HUES6 (cell line): ENCODE measurements around the gene NXPH1.

Experiments used
- H3K27ac ChIP-seq: 2 replicates; pipeline ENCODE4 v1.7.0; 2013; ENCODE audit warnings: low read depth, mild to moderate bottlenecking, low read length, inconsistent platforms
- H3K27me3 ChIP-seq: 2 replicates; pipeline ENCODE4 v1.6.1; 2013; ENCODE audit warnings: low read length; ENCODE audit not compliant: control insufficient read depth, insufficient read depth
- H3K36me3 ChIP-seq: 2 replicates; pipeline ENCODE4 v1.6.1; 2013; ENCODE audit warnings: low read length; ENCODE audit not compliant: control insufficient read depth, insufficient read depth
- H3K4me1 ChIP-seq: 2 replicates; pipeline ENCODE4 v1.6.1; 2013; ENCODE audit warnings: low read length; ENCODE audit not compliant: control insufficient read depth, insufficient read depth
- H3K4me3 ChIP-seq: 2 replicates; pipeline ENCODE4 v1.5.1; 2013; ENCODE audit warnings: low read depth, low read length
- H3K9ac ChIP-seq: one replicate; pipeline ENCODE4 v1.6.1; 2013; ENCODE audit warnings: mild to moderate bottlenecking, low read length
- H3K9me3 ChIP-seq: 2 replicates; pipeline ENCODE4 v1.6.1; 2013; ENCODE audit warnings: low read depth, low read length; ENCODE audit not compliant: control insufficient read depth, insufficient read depth

NXPH1 gene

GRCh38 chr7:8597565-8597964, 164.2 kb downstream of the NXPH1 start:
- Histone ChIP-seq H3K4me3 (no peak overlapping the region), H3K27ac (no peak overlapping the region), H3K9ac (no peak overlapping the region), H3K36me3 (no peaks in the 10 kb centered on the region), H3K27me3 (no peaks in the 10 kb centered on the region), H3K9me3 (no peaks in the 10 kb centered on the region), H3K4me1 (peaks cover 17% of the 10 kb centered on the region)

GRCh38 chr7:8601121-8601520, 167.7 kb downstream of the NXPH1 start:
- H3K9ac ChIP-seq, result no peak overlapping the region
- no peaks in the 10 kb centered on the region for H3K9me3 ChIP-seq
- no peaks in the 10 kb centered on the region for H3K27me3 ChIP-seq
- no peaks in the 10 kb centered on the region for H3K36me3 ChIP-seq
- peaks cover 2% of the 10 kb centered on the region for H3K4me1 ChIP-seq
- H3K27ac ChIP-seq, result no peak overlapping the region
- H3K4me3 ChIP-seq, result no peak overlapping the region

- Histone ChIP-seq H3K9me3 (no peaks in the 10 kb centered on the region), H3K27me3 (no peaks in the 10 kb centered on the region), H3K4me3 (no peak overlapping the region), H3K9ac (no peak overlapping the region), H3K36me3 (no peaks in the 10 kb centered on the region), H3K4me1 (peaks cover 5% of the 10 kb centered on the region), H3K27ac (no peak overlapping the region)
Measured at GRCh38 chr7:8605221-8605620, 171.8 kb downstream of the NXPH1 start.

- no peak overlapping the region for H3K4me3 ChIP-seq
- H3K36me3 ChIP-seq, result no peaks in the 10 kb centered on the region
- H3K27ac ChIP-seq, result no peak overlapping the region
- H3K4me1 ChIP-seq, result peaks cover 7% of the 10 kb centered on the region; the same call in 1 of the 2 replicates
- no peaks in the 10 kb centered on the region for H3K9me3 ChIP-seq
- H3K9ac ChIP-seq, result no peak overlapping the region
- H3K27me3 ChIP-seq, result no peaks in the 10 kb centered on the region
Measured at GRCh38 chr7:8612584-8612983, 179.2 kb downstream of the NXPH1 start.

DNA sequence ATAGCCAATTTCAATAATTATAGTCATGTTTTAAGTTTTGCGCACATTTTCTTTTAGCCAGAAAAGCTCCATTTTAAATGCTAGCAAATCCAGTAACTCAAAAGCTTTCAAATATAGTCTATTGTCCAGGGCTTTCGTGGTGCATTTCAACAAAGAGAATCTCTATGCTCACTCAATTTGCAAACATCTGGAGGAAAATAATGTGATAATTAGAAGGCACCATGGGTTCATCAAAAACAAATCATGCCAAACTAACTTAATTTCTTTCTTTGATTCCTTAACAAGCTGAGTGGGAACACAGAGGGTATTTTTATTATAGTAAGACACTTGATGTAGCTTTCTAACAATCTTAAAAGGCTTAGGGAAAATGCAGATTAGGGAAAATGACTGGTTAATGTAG, 179.8 kb downstream of the NXPH1 start:
- H3K36me3 ChIP-seq, result no peaks in the 10 kb centered on the region
- H3K27me3 ChIP-seq, result no peaks in the 10 kb centered on the region
- no peak overlapping the region for H3K9ac ChIP-seq
- no peaks in the 10 kb centered on the region for H3K9me3 ChIP-seq
- peaks cover 8% of the 10 kb centered on the region; the same call in 1 of the 2 replicates for H3K4me1 ChIP-seq
- no peak overlapping the region for H3K27ac ChIP-seq
- H3K4me3 ChIP-seq, result no peak overlapping the region

GRCh38 chr7:8615019-8615418, 181.6 kb downstream of the NXPH1 start:
- H3K27me3 ChIP-seq, result no peaks in the 10 kb centered on the region
- peaks cover 26% of the 10 kb centered on the region for H3K4me1 ChIP-seq
- no peak overlapping the region for H3K9ac ChIP-seq
- H3K36me3 ChIP-seq, result no peaks in the 10 kb centered on the region
- H3K4me3 ChIP-seq, result no peak overlapping the region
- no peaks in the 10 kb centered on the region for H3K9me3 ChIP-seq
- no peak overlapping the region for H3K27ac ChIP-seq

GRCh38 chr7:8618441-8619070, 185.1 kb downstream of the NXPH1 start:
- no peaks in the 10 kb centered on the region for H3K27me3 ChIP-seq
- no peak overlapping the region for H3K4me3 ChIP-seq
- H3K36me3 ChIP-seq, result no peaks in the 10 kb centered on the region
- H3K4me1 ChIP-seq, result peaks cover 31% of the 10 kb centered on the region
- peak overlapping the region; percentile 41 for H3K27ac ChIP-seq
- H3K9ac ChIP-seq, result no peak overlapping the region
- H3K9me3 ChIP-seq, result no peaks in the 10 kb centered on the region

GRCh38 chr7:8620169-8620568, 186.8 kb downstream of the NXPH1 start:
- Histone ChIP-seq H3K4me3 (no peak overlapping the region), H3K27ac (no peak overlapping the region), H3K9me3 (no peaks in the 10 kb centered on the region), H3K9ac (no peak overlapping the region), H3K27me3 (no peaks in the 10 kb centered on the region), H3K36me3 (no peaks in the 10 kb centered on the region), H3K4me1 (peaks cover 26% of the 10 kb centered on the region)

- no peaks in the 10 kb centered on the region for H3K27me3 ChIP-seq
- H3K4me3 ChIP-seq, result no peak overlapping the region
- no peak overlapping the region for H3K9ac ChIP-seq
- H3K4me1 ChIP-seq, result peaks cover 4% of the 10 kb centered on the region; the same call in 1 of the 2 replicates
- H3K9me3 ChIP-seq, result no peaks in the 10 kb centered on the region
- no peaks in the 10 kb centered on the region for H3K36me3 ChIP-seq
- H3K27ac ChIP-seq, result no peak overlapping the region
Measured at GRCh38 chr7:8625612-8626011, 192.2 kb downstream of the NXPH1 start.

DNA sequence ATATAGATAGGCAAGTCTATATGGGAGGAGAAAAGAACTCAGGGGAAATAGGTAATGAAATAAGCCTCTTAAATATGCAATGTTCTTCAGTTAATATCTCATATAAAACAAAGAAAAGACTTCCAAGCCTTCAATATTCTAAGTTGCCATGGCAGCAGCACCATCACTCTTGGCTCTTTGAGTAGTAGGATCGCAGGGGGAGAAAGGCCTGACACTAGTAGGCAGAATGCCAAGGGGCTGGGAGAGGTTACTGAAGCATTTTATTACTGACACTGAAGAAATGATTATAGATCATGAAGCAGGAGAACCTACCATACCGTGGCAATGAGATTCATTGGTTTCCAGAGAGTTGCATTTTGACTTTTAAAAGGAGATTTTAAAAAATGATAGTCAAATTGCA, 193.9 kb downstream of the NXPH1 start:
- H3K27me3 ChIP-seq, result no peaks in the 10 kb centered on the region
- H3K9me3 ChIP-seq, result no peaks in the 10 kb centered on the region
- no peaks in the 10 kb centered on the region for H3K36me3 ChIP-seq
- H3K9ac ChIP-seq, result no peak overlapping the region
- no peak overlapping the region for H3K27ac ChIP-seq
- peaks cover 4% of the 10 kb centered on the region; the same call in 1 of the 2 replicates for H3K4me1 ChIP-seq
- H3K4me3 ChIP-seq, result no peak overlapping the region

GRCh38 chr7:8628656-8629055, 195.2 kb downstream of the NXPH1 start:
- H3K27ac ChIP-seq, result no peak overlapping the region
- H3K36me3 ChIP-seq, result no peaks in the 10 kb centered on the region
- no peak overlapping the region for H3K4me3 ChIP-seq
- H3K27me3 ChIP-seq, result no peaks in the 10 kb centered on the region
- no peak overlapping the region for H3K9ac ChIP-seq
- H3K4me1 ChIP-seq, result peaks cover 4% of the 10 kb centered on the region; the same call in 1 of the 2 replicates
- no peaks in the 10 kb centered on the region for H3K9me3 ChIP-seq
